Thyroid gland (tissue), 4 donors: ENCODE results near the gene ANGEL2.
"Not testable (repeated sequence)": the region's sequence is repeated elsewhere in the genome, so short reads cannot be mapped to it uniquely, and the experiment has no call there.

ENCODE experiments used
- CTCF ChIP-seq, 6 experiments: fragments of 200-600 bp in 3 of 6; fragments of 450-650 bp in 3 of 6; sonication (generic) in 3 of 6; IDR thresholded peaks; one replicate each; pipeline ENCODE4 v1.5.1; 2016 to 2019; ENCODE audit warnings: antibody characterized with exemption in 6 of 6, mild to moderate bottlenecking in 2 of 6, inconsistent platforms in 1 of 6, moderate library complexity in 1 of 6
- POLR2A ChIP-seq, 2 donors: fragments of 450-650 bp; IDR thresholded peaks; one replicate each; pipeline ENCODE4 v1.6.1; 2017; ENCODE audit warnings: antibody characterized with exemption in 2 of 2, mild to moderate bottlenecking in 2 of 2, moderate library complexity in 1 of 2

- not testable (repeated sequence) for TF ChIP-seq CTCF, POLR2A (IDR thresholded peaks at IDR 0.05)
Measured at GRCh38 chr1:213045321-213046226, 29.9 kb upstream of the ANGEL2 start.
